BLaER1 (cell line): Measurements from ENCODE around the gene FHL3.

Experiments
- H3K27ac ChIP-seq: shearing (Covaris generic); formaldehyde crosslinking; 2 replicates; pipeline ENCODE4 v1.8.1; 2022
- H3K27me3 ChIP-seq: shearing (Covaris generic); formaldehyde crosslinking; 2 replicates; pipeline ENCODE4 v1.8.1; 2022
- H3K36me3 ChIP-seq: shearing (Covaris generic); formaldehyde crosslinking; 2 replicates; pipeline ENCODE4 v1.8.1; 2022
- H3K4me1 ChIP-seq: shearing (Covaris generic); formaldehyde crosslinking; 2 replicates; pipeline ENCODE4 v1.8.1; 2022
- H3K4me2 ChIP-seq: shearing (Covaris generic); formaldehyde crosslinking; 2 replicates; pipeline ENCODE4 v1.8.1; 2022
- H3K4me3 ChIP-seq: shearing (Covaris generic); formaldehyde crosslinking; 2 replicates; pipeline ENCODE4 v1.8.1; 2022
- H3K9ac ChIP-seq: shearing (Covaris generic); formaldehyde crosslinking; 2 replicates; pipeline ENCODE4 v1.8.1; 2022
- H3K9me3 ChIP-seq: shearing (Covaris generic); formaldehyde crosslinking; 2 replicates; pipeline ENCODE4 v1.8.1; 2022
- H4K20me1 ChIP-seq: shearing (Covaris generic); formaldehyde crosslinking; 2 replicates; pipeline ENCODE4 v1.8.1; 2022
- Cebpa-rat ChIP-seq: shearing (Covaris generic); IDR thresholded peaks from 2 replicates; pipeline ENCODE4 v1.8.1; 2022

Gene FHL3

DNA sequence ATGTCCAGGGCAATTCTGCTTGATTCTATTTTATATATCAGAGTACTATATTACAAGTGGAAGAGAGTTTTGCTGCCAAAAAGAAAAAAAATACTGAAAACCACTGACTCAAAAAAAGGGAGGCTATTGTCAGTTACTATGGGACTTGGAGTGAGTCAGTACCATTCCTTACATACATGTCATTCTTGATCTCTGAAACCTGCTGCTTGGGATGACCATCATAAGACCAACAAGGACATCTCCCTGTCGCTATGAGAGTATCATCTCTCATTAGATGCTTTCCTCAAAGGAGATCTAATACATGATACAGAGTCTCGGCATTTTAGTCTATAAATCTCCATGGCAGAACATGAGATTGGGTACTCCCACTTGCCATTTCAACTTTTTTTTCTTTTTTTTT is 46.6 kb downstream of the FHL3 start:
- Histone ChIP-seq H3K4me2 (no peak overlapping the region), H3K9me3 (no peaks in the 10 kb centered on the region), H3K36me3 (peaks cover 82% of the 10 kb centered on the region), H3K4me3 (no peak overlapping the region), H3K27ac (no peak overlapping the region), H4K20me1 (0 out of 2 replicates have a peak, but pooled peaks cover 8% of the 10 kb centered on the region), H3K27me3 (no peaks in the 10 kb centered on the region), H3K4me1 (peaks cover 15% of the 10 kb centered on the region), H3K9ac (no peak overlapping the region)
- TF ChIP-seq Cebpa-rat, result no peak

DNA sequence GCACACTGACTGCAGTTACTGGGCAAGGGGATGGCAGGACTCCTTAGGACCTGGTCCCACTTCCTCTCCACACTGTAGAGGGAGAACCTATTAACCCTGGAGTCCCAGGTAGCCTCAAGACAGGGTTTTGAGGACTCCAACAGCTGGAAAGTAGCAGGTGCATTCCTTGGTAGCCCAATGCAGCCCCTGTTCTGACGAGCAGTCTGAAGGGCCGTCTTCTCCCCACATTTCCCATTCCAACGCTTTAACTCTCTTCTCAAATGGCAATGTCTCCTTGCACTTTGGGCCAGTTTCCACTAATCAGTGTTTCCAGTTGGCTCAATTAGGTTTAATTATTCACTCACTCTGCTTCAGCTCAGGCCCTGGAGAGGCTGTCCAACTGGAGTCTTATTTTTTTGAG is 49.6 kb downstream of the FHL3 start:
- Histone ChIP-seq H3K4me3 (no peak overlapping the region), H3K9me3 (no peaks in the 10 kb centered on the region), H3K36me3 (peaks cover 52% of the 10 kb centered on the region), H3K27me3 (no peaks in the 10 kb centered on the region), H3K4me1 (peaks cover 42% of the 10 kb centered on the region), H3K4me2 (no peak overlapping the region), H3K9ac (no peak overlapping the region), H4K20me1 (no peaks in the 10 kb centered on the region), H3K27ac (no peak overlapping the region)
- no peak for TF ChIP-seq Cebpa-rat

DNA sequence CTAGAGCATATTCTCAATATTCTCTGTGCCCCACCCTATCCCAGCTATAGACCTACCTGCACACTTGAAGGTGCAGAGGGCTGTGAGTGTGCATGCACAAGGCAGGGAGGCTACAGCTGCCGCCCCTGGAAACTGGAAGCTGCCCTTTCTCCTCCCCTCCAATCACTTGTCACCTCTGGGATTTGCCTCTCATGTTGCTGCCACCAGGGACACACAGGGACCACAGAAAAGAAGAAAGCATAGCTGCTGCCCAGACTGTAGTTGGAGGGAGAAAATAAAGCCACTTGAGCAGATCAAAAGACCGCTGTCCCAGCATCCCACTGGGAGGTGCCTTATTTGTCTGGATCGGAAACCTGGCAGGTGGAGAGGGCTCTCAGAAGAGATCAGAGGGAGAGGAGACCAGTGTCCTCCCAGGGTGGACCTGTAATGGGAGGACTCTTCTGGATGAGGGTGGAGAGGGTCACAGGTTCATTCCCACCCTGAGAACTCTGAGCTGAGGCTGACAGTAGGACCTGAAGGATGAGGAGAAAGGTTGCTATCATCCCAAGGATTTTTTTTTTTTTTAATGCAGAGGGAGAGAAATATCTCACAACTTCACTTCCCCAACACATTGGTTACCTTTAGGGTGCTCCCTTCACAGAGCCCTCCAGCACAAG is 50.9 kb downstream of the FHL3 start:
- TF ChIP-seq Cebpa-rat, result no peak
- H3K4me2 ChIP-seq, result peak overlapping the region; percentile 66
- H3K9me3 ChIP-seq, result no peaks in the 10 kb centered on the region
- H4K20me1 ChIP-seq, result no peaks in the 10 kb centered on the region
- no peak overlapping the region for H3K4me3 ChIP-seq
- H3K9ac ChIP-seq, result no peak overlapping the region
- peaks cover 42% of the 10 kb centered on the region for H3K4me1 ChIP-seq
- H3K36me3 ChIP-seq, result peaks cover 40% of the 10 kb centered on the region
- no peaks in the 10 kb centered on the region for H3K27me3 ChIP-seq
- H3K27ac ChIP-seq, result no peak overlapping the region

DNA sequence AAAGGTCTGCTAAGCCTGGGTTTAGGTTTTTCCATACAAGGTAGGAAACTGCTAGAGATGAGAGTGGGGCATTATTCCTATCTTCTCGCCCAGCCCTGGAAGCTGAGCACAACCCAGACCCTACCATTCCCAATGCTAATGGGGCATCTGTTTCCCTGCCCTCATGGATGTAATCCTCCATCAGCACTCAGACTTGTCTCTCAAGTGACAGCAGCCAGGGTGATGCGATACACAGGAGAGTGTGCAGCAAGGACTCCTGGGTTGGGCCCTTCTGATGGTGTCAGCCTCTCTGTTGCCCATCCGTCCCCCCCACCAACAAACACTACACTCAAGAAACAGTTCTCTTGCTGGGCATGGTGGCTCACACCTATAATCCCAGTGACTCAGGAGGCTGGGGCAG is 52.6 kb downstream of the FHL3 start:
- Histone ChIP-seq H4K20me1 (no peaks in the 10 kb centered on the region), H3K4me2 (no peak overlapping the region), H3K4me1 (peaks cover 42% of the 10 kb centered on the region), H3K27me3 (no peaks in the 10 kb centered on the region), H3K4me3 (no peak overlapping the region), H3K36me3 (peaks cover 23% of the 10 kb centered on the region), H3K27ac (no peak overlapping the region), H3K9ac (no peak overlapping the region), H3K9me3 (no peaks in the 10 kb centered on the region)
- TF ChIP-seq Cebpa-rat, result no peak

DNA sequence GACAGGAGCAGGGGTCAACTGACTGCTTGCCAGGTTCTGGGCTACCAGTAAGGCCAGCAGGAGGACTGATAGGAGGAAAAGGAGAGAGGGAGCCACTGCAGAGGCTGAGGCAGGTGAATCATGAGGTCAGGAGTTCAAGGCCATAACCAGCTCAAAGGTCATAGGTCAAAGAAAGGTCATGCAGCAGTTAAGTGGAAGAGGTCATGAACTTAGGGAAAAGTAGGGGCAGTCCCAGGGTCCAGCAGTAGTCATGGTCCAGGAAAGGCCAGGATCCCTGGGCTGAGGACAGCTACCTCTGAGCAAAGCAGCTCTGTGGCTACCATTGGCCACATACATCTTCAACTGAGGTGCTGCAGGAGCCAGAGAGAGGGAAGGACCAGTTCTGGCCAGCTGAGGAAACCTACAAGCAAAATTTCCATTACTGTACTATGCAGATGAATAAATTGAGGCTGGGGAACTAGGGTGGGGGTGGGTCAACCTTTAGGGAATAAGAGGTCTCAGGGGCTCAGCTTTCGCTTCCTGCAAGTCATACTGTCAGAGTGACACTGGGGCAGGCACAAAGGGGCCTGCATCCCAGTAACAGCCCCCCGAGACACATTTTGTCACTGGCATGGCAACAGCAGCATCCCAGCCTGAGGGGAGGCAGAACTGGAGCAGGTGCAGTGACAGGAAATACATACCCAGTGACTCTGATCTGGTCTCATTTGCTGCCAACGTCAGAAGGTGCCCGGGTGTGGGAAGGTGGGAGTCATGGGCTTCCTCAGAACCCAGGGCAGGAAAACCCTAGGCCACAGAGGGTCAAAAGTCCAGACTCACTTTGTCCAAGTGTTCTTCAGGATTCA is 53.3 kb downstream of the FHL3 start:
- TF ChIP-seq Cebpa-rat, result no peak
- H3K4me3 ChIP-seq, result no peak overlapping the region
- H3K27me3 ChIP-seq, result no peaks in the 10 kb centered on the region
- peaks cover 15% of the 10 kb centered on the region for H3K36me3 ChIP-seq
- no peaks in the 10 kb centered on the region for H3K9me3 ChIP-seq
- no peaks in the 10 kb centered on the region for H4K20me1 ChIP-seq
- H3K27ac ChIP-seq, result no peak overlapping the region
- peaks cover 47% of the 10 kb centered on the region for H3K4me1 ChIP-seq
- H3K4me2 ChIP-seq, result peak overlapping the region; percentile 41
- no peak overlapping the region for H3K9ac ChIP-seq

DNA sequence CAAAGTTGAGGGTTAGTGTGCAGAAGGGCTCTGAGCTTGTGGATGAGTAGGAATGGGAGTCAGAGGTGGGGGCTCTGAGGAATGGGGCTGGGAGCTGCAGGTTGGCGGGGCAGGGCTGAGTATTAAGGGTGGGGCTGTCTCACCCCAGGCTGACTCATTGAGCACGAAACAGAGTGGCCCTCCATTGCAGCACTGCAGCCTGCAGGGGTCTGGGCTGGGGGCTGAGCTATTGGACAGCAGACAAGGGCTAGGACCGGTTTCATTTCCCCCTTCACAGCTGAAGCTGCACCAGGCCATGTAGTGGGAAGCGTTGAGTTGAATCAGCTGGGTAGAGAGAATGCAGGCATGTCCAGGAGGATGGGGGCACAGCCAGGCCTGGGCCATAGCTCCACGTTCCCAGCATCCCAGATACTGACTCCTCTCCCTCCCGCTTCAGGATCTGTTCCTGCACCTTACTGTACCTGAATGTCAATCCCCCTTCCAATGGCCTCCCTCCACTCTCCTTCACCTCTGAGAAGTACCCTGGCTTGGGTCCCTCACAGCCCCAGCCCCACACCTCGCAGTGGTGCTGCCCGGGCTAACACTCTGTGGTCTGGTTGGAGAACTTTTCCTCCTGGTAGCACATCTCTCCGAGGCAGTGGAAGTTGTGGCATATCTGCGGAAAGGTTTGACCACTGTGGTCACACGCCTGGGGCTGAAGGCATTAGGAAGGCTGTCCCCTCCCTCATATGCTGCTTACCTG is 54.1 kb downstream of the FHL3 start:
- peaks cover 50% of the 10 kb centered on the region for H3K4me1 ChIP-seq

DNA sequence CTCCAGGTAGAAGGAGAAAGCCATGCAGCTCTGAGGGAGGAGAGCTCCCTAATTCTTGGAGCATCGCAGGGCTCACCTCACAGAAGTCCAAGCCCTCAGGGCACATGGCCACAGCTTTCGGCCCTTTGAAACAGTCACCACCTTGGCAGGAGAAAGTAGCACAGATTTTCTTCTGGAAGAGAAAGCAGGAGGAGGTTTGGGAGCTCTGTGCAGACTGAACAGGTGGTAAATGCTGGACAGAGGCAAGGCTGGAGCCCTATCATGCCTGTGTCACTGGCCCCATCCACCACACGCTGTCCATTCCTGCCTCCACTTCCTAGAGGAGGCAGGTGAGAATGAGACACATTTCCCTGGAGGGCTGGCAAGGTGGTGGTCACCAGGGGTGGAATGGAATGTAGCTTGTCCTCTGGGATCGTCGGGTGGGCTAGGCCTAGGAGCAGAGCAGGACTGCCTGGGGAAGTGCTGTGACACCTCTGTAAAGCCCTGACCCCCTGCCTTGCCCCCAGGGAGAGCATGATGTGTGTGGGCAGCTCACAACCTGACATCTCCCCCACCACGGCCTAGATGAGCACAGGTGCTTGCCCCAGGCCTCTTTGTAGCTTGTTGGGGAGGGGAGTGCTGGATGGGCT is 55.7 kb downstream of the FHL3 start:
- Histone ChIP-seq H3K4me3 (no peak overlapping the region), H3K4me1 (peaks cover 57% of the 10 kb centered on the region)

More for the DNA sequence above, 54.1 kb downstream of the FHL3 start:
- Histone ChIP-seq H3K4me2 (0 out of 2 replicates have a peak overlapping the region, but pooled peaks have one; percentile 41), H3K36me3 (peaks cover 8% of the 10 kb centered on the region), H3K27ac (no peak overlapping the region), H3K27me3 (no peaks in the 10 kb centered on the region), H3K4me3 (no peak overlapping the region), H4K20me1 (no peaks in the 10 kb centered on the region), H3K9ac (no peak overlapping the region), H3K9me3 (no peaks in the 10 kb centered on the region)
- no peak for TF ChIP-seq Cebpa-rat

DNA sequence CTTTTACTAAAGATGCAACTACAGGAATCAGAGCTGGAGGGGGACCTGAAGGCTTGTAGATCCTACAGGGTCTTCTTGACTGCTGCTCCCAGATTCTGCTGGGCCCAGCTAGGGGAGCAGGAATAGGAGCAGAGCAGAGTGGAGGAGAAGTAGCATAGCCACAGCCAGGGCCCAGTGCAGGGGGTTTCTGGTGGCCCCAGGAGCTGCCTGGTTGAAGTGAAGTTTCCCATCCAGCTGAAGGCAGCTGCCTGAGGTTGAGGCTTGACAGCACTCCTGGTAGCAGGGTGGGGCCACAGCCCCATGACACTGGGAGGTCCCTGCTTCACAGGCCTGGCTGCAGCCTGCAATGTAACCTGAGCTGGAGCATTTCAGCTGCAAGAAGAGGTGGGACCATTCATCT is 56.5 kb downstream of the FHL3 start:
- no peak for TF ChIP-seq Cebpa-rat
- no peaks in the 10 kb centered on the region for H3K27me3 ChIP-seq
- no peak overlapping the region for H3K9ac ChIP-seq

More for the DNA sequence above, 55.7 kb downstream of the FHL3 start:
- no peak for TF ChIP-seq Cebpa-rat
- Histone ChIP-seq H3K36me3 (no peaks in the 10 kb centered on the region), H3K9ac (no peak overlapping the region), H4K20me1 (no peaks in the 10 kb centered on the region), H3K9me3 (no peaks in the 10 kb centered on the region), H3K27me3 (no peaks in the 10 kb centered on the region), H3K27ac (no peak overlapping the region), H3K4me2 (no peak overlapping the region)

DNA sequence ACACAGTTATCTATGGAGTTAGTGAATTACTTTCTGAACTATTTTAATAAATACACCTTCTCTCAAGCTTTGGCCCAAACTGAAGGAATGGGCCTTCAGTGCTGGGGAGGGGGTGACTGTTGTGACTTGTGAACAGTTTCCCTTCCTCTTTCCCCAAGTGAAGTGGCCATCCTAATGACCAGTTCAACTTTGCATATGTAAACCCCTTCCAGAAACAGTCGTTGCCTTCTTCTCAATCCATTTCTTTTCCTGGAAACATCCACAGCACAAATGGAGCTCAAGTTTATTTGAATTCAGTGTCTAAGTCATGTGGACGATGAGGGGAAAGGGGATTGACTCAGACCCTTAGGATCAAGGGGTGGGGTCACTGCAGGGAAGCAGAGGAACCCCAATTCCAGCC is 57.1 kb downstream of the FHL3 start:
- H3K27me3 ChIP-seq, result no peaks in the 10 kb centered on the region
- H3K4me1 ChIP-seq, result peaks cover 42% of the 10 kb centered on the region
- peaks cover 13% of the 10 kb centered on the region for H3K36me3 ChIP-seq
- no peak overlapping the region for H3K9ac ChIP-seq
- no peak overlapping the region for H3K27ac ChIP-seq
- no peak for TF ChIP-seq Cebpa-rat
- no peaks in the 10 kb centered on the region for H3K9me3 ChIP-seq
- H4K20me1 ChIP-seq, result no peaks in the 10 kb centered on the region
- H3K4me2 ChIP-seq, result no peak overlapping the region
- H3K4me3 ChIP-seq, result no peak overlapping the region

More for the DNA sequence above, 56.5 kb downstream of the FHL3 start:
- no peak overlapping the region for H3K4me2 ChIP-seq
- no peak overlapping the region for H3K4me3 ChIP-seq
- peaks cover 6% of the 10 kb centered on the region; the same call in 1 of the 2 replicates for H3K36me3 ChIP-seq
- no peak overlapping the region for H3K27ac ChIP-seq
- H4K20me1 ChIP-seq, result no peaks in the 10 kb centered on the region
- H3K4me1 ChIP-seq, result peaks cover 49% of the 10 kb centered on the region
- no peaks in the 10 kb centered on the region for H3K9me3 ChIP-seq
